ENCODE results near the gene MARCHF9.

MARCHF9 gene

GRCh38 chr12:57755194-57755453 lies 221 bp downstream of the MARCHF9 start:
- DNase-seq (ENCODE audit: low read depth) = no peak

- no peak for DNase-seq (ENCODE audit: low read depth)
Measured at GRCh38 chr12:57755454-57756372, 810 bp downstream of the MARCHF9 start.

GRCh38 chr12:57756406-57757341 lies 1.8 kb downstream of the MARCHF9 start:
- DNase-seq (ENCODE audit: low read depth) = no peak

- DNase-seq (ENCODE audit: low read depth) = no peak
Measured at GRCh38 chr12:57757771-57758170, 2.9 kb downstream of the MARCHF9 start.

GRCh38 chr12:57758552-57759359 lies 3.9 kb downstream of the MARCHF9 start:
- DNase-seq (ENCODE audit: low read depth) = no peak

GRCh38 chr12:57759360-57759980 lies 4.6 kb downstream of the MARCHF9 start:
- DNase-seq (ENCODE audit: low read depth) = no peak

- no peak for DNase-seq (ENCODE audit: low read depth)
Measured at GRCh38 chr12:57760347-57760982, 5.6 kb downstream of the MARCHF9 start.

- no peak for DNase-seq (ENCODE audit: low read depth)
Measured at GRCh38 chr12:57761391-57761998, 6.6 kb downstream of the MARCHF9 start.

GRCh38 chr12:57762463-57762862 lies 7.6 kb downstream of the MARCHF9 start:
- no peak for DNase-seq (ENCODE audit: low read depth)

GRCh38 chr12:57763881-57764661 lies 9.2 kb downstream of the MARCHF9 start:
- no peak for DNase-seq (ENCODE audit: low read depth)

- no peak for DNase-seq (ENCODE audit: low read depth)
Measured at GRCh38 chr12:57764662-57765002, 9.7 kb downstream of the MARCHF9 start.

GRCh38 chr12:57765003-57765697 lies 10.2 kb downstream of the MARCHF9 start:
- no peak for DNase-seq (ENCODE audit: low read depth)

- DNase-seq (ENCODE audit: low read depth) = no peak
Measured at GRCh38 chr12:57765698-57766463, 11.0 kb downstream of the MARCHF9 start.

- DNase-seq (ENCODE audit: low read depth) = peak; percentile 37
Measured at GRCh38 chr12:57766464-57767304, 11.8 kb downstream of the MARCHF9 start, which contains the start of gene CYP27B1. Gene CYP27B1 (minus strand): TSS chr12:57767078. CDS start chr12:57767041, 37 bp downstream.

- DNase-seq (ENCODE audit: low read depth) = no peak
Measured at GRCh38 chr12:57767305-57767698, 12.4 kb downstream of the MARCHF9 start.

- no peak for DNase-seq (ENCODE audit: low read depth)
Measured at GRCh38 chr12:57767876-57768275, 13.0 kb downstream of the MARCHF9 start.

GRCh38 chr12:57769594-57769993 lies 14.7 kb downstream of the MARCHF9 start:
- no peak for DNase-seq (ENCODE audit: low read depth)

- no peak for DNase-seq (ENCODE audit: low read depth)
Measured at GRCh38 chr12:57770734-57771133, 15.8 kb downstream of the MARCHF9 start.

Data from fibroblast of gingiva (primary cell).